HTR-8/SVneo (cell line): ENCODE results near the gene GARIN3.

ENCODE experiments used
- DNase-seq: peaks from one replicate; pipeline ENCODE4 v3.0.0; 2011; ENCODE audit warnings: low spot score, mixed read lengths; ENCODE audit not compliant: insufficient read length
- FAIRE-seq: peaks from 2 replicates; lab custom pipeline; 2011; peaks lifted over from hg19 to GRCh38; lab: Jason Lieb, UNC

The GARIN3 gene

GRCh38 chr5:157155297-157155696 is 10.8 kb downstream of the GARIN3 start:
- DNase-seq, result no peak
- FAIRE-seq, result no peak

- DNase-seq, result no peak
- FAIRE-seq, result no peak
Observed at GRCh38 chr5:157150995-157151394, 15.1 kb downstream of the GARIN3 start.

- DNase-seq (peak; percentile 65), FAIRE-seq (no peak)
Observed at GRCh38 chr5:157148734-157149615, 17.1 kb downstream of the GARIN3 start.

- no peak for FAIRE-seq
- peak; percentile 61 for DNase-seq
Observed at GRCh38 chr5:157143127-157143971, 22.7 kb downstream of the GARIN3 start.

GRCh38 chr5:157142317-157143126 is 23.5 kb downstream of the GARIN3 start, which contains the start of gene MED7:
Gene MED7 (minus strand): TSS chr5:157142865. CDS start chr5:157139431, 3,434 bp downstream.
- FAIRE-seq (peak; percentile 65), DNase-seq (peak; percentile 97)

GRCh38 chr5:157137691-157138090 is 28.4 kb downstream of the GARIN3 start:
- DNase-seq, result no peak
- no peak for FAIRE-seq

GRCh38 chr5:157132281-157132612 is 33.8 kb downstream of the GARIN3 start:
- no peak for DNase-seq
- FAIRE-seq, result no peak

- FAIRE-seq, result no peak
- DNase-seq, result no peak
Observed at GRCh38 chr5:157130925-157131324, 35.1 kb downstream of the GARIN3 start.

- FAIRE-seq, result no peak
Observed at GRCh38 chr5:157121709-157122108, 44.4 kb downstream of the GARIN3 start.

GRCh38 chr5:157120102-157120501 is 46.0 kb downstream of the GARIN3 start:
- DNase-seq (no peak), FAIRE-seq (no peak)

More at GRCh38 chr5:157121709-157122108, 44.4 kb downstream of the GARIN3 start:
- DNase-seq, result no peak

GRCh38 chr5:157116483-157116954 is 49.5 kb downstream of the GARIN3 start:
- no peak for FAIRE-seq
- no peak for DNase-seq

GRCh38 chr5:157115502-157115901 is 50.6 kb downstream of the GARIN3 start:
- no peak for FAIRE-seq
- DNase-seq, result no peak

GRCh38 chr5:157115012-157115411 is 51.1 kb downstream of the GARIN3 start:
- no peak for DNase-seq
- FAIRE-seq, result no peak

GRCh38 chr5:157113002-157113401 is 53.1 kb downstream of the GARIN3 start:
- DNase-seq, result no peak
- FAIRE-seq, result no peak
